Activated T-helper 2 cell treated with anti-CD3 and anti-CD28 coated beads, Interferon-gamma antibody, Interleukin-2, Interleukin-4, amounts not matched to agents 10 μg/mL and 5 μg/mL and 100 μg/mL, durations not matched to agents 14 hours and 24 hours and 36 hours (primary cell): ENCODE data around the gene UBAC2. TPM values are rescaled to one million over a fixed set of nuclear protein-coding genes. Genes with fewer than 3 reads are reported as not detected.
A peak's percentile ranks its signal among the peaks of the same experiment; 100 is the strongest.
"Not testable (repeated sequence)": the region's sequence is repeated elsewhere in the genome, so short reads cannot be mapped to it uniquely, and the experiment has no call there.

Experiments
- DNase-seq: peaks from one replicate; pipeline ENCODE4 v3.0.0; 2021; ENCODE audit warnings: low spot score
- H3K27ac Mint-ChIP-seq: one replicate; pipeline ENCODE4 v1.8.0; 2021; ENCODE audit warnings: mixed read lengths
- H3K27me3 Mint-ChIP-seq: one replicate; pipeline ENCODE4 v1.8.0; 2021; ENCODE audit warnings: low read depth, mixed read lengths
- H3K36me3 Mint-ChIP-seq: one replicate; pipeline ENCODE4 v1.8.0; 2021; ENCODE audit warnings: low read depth, mixed read lengths
- H3K4me1 Mint-ChIP-seq: one replicate; pipeline ENCODE4 v1.8.0; 2021; ENCODE audit warnings: low read depth, mixed read lengths
- H3K4me3 Mint-ChIP-seq: one replicate; pipeline ENCODE4 v1.8.0; 2021; ENCODE audit warnings: low read depth, mild to moderate bottlenecking, moderate library complexity, mixed read lengths
- H3K9me3 Mint-ChIP-seq: one replicate; pipeline ENCODE4 v1.8.0; 2021; ENCODE audit warnings: mixed read lengths
- intact Hi-C: fragments of 100-400 bp; cut with micrococcal nuclease; formaldehyde crosslinking; loops from one replicate; pipeline ENCODE4 v1.15.1; 2023
- total RNA-seq: library from RNA; stranded (reverse); gene quantifications from 2 replicates; pipeline ENCODE4 v1.2.3, GENCODE V29; 2022

Gene UBAC2
- total RNA-seq, 1 donor from 2014 or later: 55.1 TPM

DNA sequence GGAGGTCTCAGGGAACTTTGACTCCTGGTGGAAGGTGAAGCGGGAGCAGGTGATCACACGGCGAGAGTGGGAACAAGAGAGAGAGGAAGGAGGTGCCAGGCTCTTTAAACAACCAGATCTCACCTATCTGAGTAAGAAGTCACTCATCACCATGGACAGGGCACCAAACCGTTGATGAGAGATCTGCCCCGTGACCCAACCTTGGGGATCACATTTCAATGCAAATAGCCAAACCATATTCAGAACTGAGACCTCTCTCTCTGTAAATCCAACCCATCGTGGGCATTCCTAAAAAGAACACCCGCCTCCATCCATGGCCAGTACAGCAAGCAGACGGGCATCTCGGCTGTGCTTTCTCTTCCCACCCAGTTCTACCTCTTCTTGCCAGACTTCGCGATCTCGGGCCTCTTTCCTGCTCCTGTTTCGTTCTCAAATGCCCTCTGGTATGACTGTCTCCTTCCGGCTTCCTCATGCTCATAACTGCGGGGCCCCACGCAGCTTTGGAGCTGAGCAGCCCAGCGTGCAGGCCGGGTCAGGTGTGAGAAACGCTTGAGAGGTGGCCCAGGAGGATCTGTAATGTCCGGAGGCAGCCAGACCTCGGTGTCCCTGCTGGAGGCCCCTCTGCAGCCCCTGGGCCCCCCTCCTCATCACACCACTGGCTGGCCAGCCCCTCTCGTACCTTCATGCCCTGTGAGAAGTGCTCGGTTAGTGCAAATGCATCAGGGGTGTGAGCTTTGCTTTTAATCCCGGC lies 203.5 kb downstream of the UBAC2 start:
- Mint-ChIP-seq H3K27me3 (no peaks in the 10 kb centered on the region), H3K27ac (peak overlapping the region; percentile 82), H3K4me1 (peaks cover 38% of the 10 kb centered on the region), H3K9me3 (peaks cover 10% of the 10 kb centered on the region), H3K4me3 (no peak overlapping the region), H3K36me3 (peaks cover 30% of the 10 kb centered on the region)
- DNase-seq: no peak
- intact Hi-C loops: no loop called here

- peaks cover 32% of the 10 kb centered on the region for H3K4me1 Mint-ChIP-seq
- DNase-seq: no peak
Observed at GRCh38 chr13:99405966-99406365, 205.3 kb downstream of the UBAC2 start.

DNA sequence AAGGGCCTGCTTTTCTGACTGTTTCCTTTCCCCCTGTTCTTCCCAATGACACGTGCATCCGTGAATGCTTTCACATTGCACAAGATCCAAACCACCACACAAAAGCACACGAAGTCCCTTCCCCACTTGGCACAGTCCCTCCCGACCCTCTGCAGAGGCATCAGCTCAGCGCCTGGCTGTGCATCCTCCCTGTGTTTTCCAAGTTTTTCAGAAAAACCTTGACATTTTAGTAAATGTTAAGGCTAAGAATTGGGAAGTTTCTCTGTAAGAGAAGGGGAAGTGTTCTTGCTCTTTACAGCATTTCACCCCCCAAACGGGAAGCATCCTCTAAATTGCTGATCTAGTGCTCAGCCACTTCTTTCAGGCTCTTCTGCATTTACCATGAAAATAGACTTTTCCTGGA lies 206.1 kb downstream of the UBAC2 start:
- no peak for DNase-seq
- peaks cover 10% of the 10 kb centered on the region for H3K9me3 Mint-ChIP-seq
- H3K27ac Mint-ChIP-seq: no peak overlapping the region
- peaks cover 19% of the 10 kb centered on the region for H3K36me3 Mint-ChIP-seq
- no peaks in the 10 kb centered on the region for H3K27me3 Mint-ChIP-seq
- intact Hi-C loops: no loop called here
- peaks cover 33% of the 10 kb centered on the region for H3K4me1 Mint-ChIP-seq
- H3K4me3 Mint-ChIP-seq: no peak overlapping the region

More at GRCh38 chr13:99405966-99406365, 205.3 kb downstream of the UBAC2 start:
- peaks cover 10% of the 10 kb centered on the region for H3K9me3 Mint-ChIP-seq
- no peak overlapping the region for H3K27ac Mint-ChIP-seq
- peaks cover 21% of the 10 kb centered on the region for H3K36me3 Mint-ChIP-seq
- H3K4me3 Mint-ChIP-seq: no peak overlapping the region
- intact Hi-C loops: no loop called here
- no peaks in the 10 kb centered on the region for H3K27me3 Mint-ChIP-seq

- Mint-ChIP-seq H3K4me3 (no peak overlapping the region), H3K27ac (no peak overlapping the region), H3K36me3 (peaks cover 17% of the 10 kb centered on the region), H3K27me3 (no peaks in the 10 kb centered on the region), H3K4me1 (peaks cover 26% of the 10 kb centered on the region), H3K9me3 (peaks cover 7% of the 10 kb centered on the region)
- DNase-seq: no peak
- intact Hi-C loops: no loop called here
Observed at GRCh38 chr13:99407906-99408702, 207.4 kb downstream of the UBAC2 start.

DNA sequence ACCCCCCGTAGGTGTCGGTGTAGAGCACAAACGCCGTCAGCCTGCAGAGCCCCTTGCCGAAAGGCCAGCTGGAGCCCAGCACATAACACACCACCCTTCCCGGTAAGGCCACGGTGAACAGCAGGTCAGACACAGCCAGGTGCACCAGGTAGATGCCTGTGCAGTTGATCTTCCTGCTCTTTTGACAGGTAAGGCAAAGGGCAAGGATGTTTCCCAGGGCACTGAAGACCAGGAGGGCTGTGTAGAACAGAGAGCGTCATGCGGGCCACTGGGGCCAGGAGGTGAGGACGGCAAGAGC lies 208.0 kb downstream of the UBAC2 start:
- Mint-ChIP-seq H3K9me3 (peaks cover 7% of the 10 kb centered on the region), H3K4me3 (no peak overlapping the region), H3K27ac (no peak overlapping the region), H3K4me1 (peaks cover 21% of the 10 kb centered on the region), H3K36me3 (peaks cover 17% of the 10 kb centered on the region), H3K27me3 (no peaks in the 10 kb centered on the region)
- intact Hi-C loops: no loop called here
- no peak for DNase-seq

DNA sequence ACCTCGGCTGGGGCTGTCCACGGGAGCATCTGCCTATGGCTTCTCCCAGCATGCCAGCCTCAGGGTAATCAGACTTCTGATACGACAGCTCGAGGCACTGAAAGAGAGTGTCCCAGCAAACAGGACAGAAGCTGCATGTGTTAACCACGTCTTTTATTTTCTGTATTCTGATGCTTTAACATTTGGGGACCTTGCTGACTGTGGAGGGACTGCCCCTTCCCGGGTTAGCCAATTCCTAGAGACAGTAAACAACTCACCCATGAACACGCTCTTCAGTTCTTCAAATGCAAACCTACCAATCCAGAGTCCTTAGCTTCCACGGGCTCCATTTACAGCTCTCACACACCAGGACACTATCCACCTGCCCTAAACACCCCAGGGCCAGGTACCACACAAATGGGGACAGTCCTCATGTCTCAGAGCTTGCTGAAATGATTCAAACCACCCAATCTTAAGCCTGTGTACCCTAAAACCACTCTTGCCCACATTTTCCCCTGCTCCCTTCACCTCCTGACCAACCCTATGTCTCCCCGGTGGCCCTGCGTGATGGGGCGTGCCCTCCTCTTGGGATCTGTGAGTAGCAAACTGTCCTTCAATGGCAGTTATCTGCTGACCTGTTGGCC lies 208.9 kb downstream of the UBAC2 start:
- Mint-ChIP-seq H3K4me1 (peaks cover 14% of the 10 kb centered on the region), H3K27ac (peak overlapping the region; percentile 67), H3K36me3 (peaks cover 17% of the 10 kb centered on the region)
- H3K9me3 Mint-ChIP-seq, H3K27me3 Mint-ChIP-seq, intact Hi-C loops, H3K4me3 Mint-ChIP-seq, DNase-seq: not testable (repeated sequence)

- intact Hi-C loops: loop anchor here (1.0 kb wide), 1 partner anchor 8 kb away; no protein-coding TSS in a partner anchor
- H3K27ac Mint-ChIP-seq, H3K9me3 Mint-ChIP-seq, H3K27me3 Mint-ChIP-seq, DNase-seq, H3K4me3 Mint-ChIP-seq: not testable (repeated sequence)
- H3K36me3 Mint-ChIP-seq: peaks cover 17% of the 10 kb centered on the region
- H3K4me1 Mint-ChIP-seq: peaks cover 16% of the 10 kb centered on the region
Observed at GRCh38 chr13:99410646-99411475, 210.2 kb downstream of the UBAC2 start.

- no peak for DNase-seq
- peaks cover 25% of the 10 kb centered on the region for H3K4me1 Mint-ChIP-seq
- peaks cover 11% of the 10 kb centered on the region for H3K36me3 Mint-ChIP-seq
- no peaks in the 10 kb centered on the region for H3K27me3 Mint-ChIP-seq
- H3K4me3 Mint-ChIP-seq: no peak overlapping the region
- no peak overlapping the region for H3K27ac Mint-ChIP-seq
- peaks cover 7% of the 10 kb centered on the region for H3K9me3 Mint-ChIP-seq
- intact Hi-C loops: no loop called here
Observed at GRCh38 chr13:99412856-99413255, 212.2 kb downstream of the UBAC2 start.

- Mint-ChIP-seq H3K27ac (no peak overlapping the region), H3K36me3 (peaks cover 11% of the 10 kb centered on the region), H3K9me3 (peaks cover 7% of the 10 kb centered on the region), H3K27me3 (no peaks in the 10 kb centered on the region), H3K4me1 (peaks cover 33% of the 10 kb centered on the region), H3K4me3 (no peak overlapping the region)
- intact Hi-C loops: no loop called here
- no peak for DNase-seq
Observed at GRCh38 chr13:99414048-99414995, 213.7 kb downstream of the UBAC2 start.

DNA sequence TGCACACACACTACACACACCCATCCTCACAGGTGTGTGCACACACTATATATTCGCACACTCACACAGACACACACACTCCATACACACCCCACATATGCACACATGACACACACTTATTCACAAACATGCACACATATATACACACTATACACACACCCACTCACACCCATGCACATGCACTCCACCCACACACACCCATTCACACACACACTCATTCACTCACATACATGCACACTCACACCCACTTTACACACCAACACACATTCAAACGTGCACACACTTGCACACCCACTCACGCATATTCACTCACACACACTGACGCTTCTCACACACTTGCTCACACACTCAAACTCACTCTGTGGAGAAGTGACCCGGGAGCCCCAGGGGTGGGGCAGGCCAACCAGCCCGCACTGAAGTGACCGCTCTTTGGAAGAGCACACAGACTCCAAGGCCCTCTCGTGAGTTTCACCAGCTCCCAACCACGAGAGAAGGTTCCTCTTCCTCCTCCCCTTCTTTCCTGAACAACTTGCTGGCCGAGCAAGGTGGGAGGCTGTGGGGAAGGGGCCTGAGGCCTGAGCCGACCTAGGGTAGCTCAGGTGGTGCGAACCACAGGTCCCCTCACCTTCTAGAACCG lies 214.5 kb downstream of the UBAC2 start:
- Mint-ChIP-seq H3K9me3 (peaks cover 7% of the 10 kb centered on the region), H3K4me3 (no peak overlapping the region), H3K36me3 (peaks cover 11% of the 10 kb centered on the region), H3K27me3 (no peaks in the 10 kb centered on the region), H3K4me1 (peaks cover 33% of the 10 kb centered on the region), H3K27ac (peak overlapping the region; percentile 76)
- intact Hi-C loops: loop anchor here (5.0 kb wide), 1 partner anchor 33 kb away; no protein-coding TSS in a partner anchor
- no peak for DNase-seq

DNA sequence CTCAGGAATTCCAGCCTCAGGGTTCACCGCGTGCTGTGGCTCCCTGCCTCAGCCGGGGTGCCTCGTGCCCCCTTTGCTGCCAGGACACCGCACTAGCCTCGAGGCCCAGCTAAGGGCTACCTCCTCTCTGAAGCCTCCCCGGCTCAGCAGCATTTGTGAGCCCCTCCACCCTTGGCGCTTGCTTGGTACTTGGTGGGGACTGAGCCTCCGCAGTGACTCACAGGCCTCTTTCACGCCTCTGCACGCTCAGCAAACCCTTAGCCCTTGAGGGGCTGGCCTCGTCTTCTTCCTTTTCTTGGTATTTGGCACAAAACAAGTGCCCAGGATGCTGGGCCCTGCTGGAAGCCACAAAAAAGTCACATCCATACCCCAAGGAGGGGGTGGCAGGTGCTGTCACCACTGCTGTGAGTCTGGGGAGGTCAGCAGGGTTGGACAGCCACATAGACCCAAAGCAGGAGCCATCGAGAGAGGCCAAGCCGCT lies 215.2 kb downstream of the UBAC2 start:
- no peak for DNase-seq
- H3K27ac Mint-ChIP-seq: peak overlapping the region; percentile 76

More for the DNA sequence above, 215.2 kb downstream of the UBAC2 start:
- peaks cover 7% of the 10 kb centered on the region for H3K9me3 Mint-ChIP-seq
- no peaks in the 10 kb centered on the region for H3K27me3 Mint-ChIP-seq
- peaks cover 40% of the 10 kb centered on the region for H3K4me1 Mint-ChIP-seq
- intact Hi-C loops: loop anchor here (2.0 to 5.0 kb wide), 2 partner anchors 13 to 34 kb away; no protein-coding TSS in a partner anchor
- H3K4me3 Mint-ChIP-seq: peak overlapping the region; percentile 34
- H3K36me3 Mint-ChIP-seq: peaks cover 10% of the 10 kb centered on the region
